Testis (tissue), 2 donors: ENCODE data around the gene DCAKD.

ENCODE experiments used
- CTCF ChIP-seq, 3 experiments: fragments of 450-650 bp in 2 of 3; fragments of 200-600 bp in 1 of 3; sonication (generic) in 1 of 3; IDR thresholded peaks; one replicate each; pipeline ENCODE4 v1.5.1; 2016 to 2019; ENCODE audit warnings: antibody characterized with exemption in 3 of 3, mild to moderate bottlenecking in 2 of 3, moderate library complexity in 1 of 3
- POLR2A ChIP-seq: fragments of 450-650 bp; IDR thresholded peaks from one replicate; pipeline ENCODE4 v1.6.1; 2017; ENCODE audit warnings: antibody characterized with exemption, mild to moderate bottlenecking, moderate library complexity

- no peak for TF ChIP-seq CTCF (IDR thresholded peaks at IDR 0.05)
- TF ChIP-seq POLR2A, result no peak
These were observed 26.2 kb upstream of the DCAKD start for GRCh38 chr17:45077643-45078042.
